Body of pancreas (tissue), 4 donors: ENCODE measurements around the gene PSG7.
"Not testable (repeated sequence)": the region's sequence is repeated elsewhere in the genome, so short reads cannot be mapped to it uniquely, and the experiment has no call there.

Experiments
- CTCF ChIP-seq, 7 experiments: fragments of 450-650 bp in 4 of 7; fragments of 200-600 bp in 3 of 7; sonication (generic) in 3 of 7; IDR thresholded peaks; one replicate each; pipeline ENCODE4 v1.5.1; 2016 to 2019; ENCODE audit warnings: antibody characterized with exemption in 7 of 7
- POLR2A ChIP-seq, 3 donors: fragments of 450-650 bp; IDR thresholded peaks; one replicate each; pipeline ENCODE4 v1.6.1; 2016; ENCODE audit warnings: antibody characterized with exemption in 3 of 3, mild to moderate bottlenecking in 2 of 3

- TF ChIP-seq CTCF, POLR2A (IDR thresholded peaks at IDR 0.05): not testable (repeated sequence)
These were observed at the start of gene PSG7 for GRCh38 chr19:42937107-42937506.
